ENCODE measurements around the gene SMYD3.

DNA sequence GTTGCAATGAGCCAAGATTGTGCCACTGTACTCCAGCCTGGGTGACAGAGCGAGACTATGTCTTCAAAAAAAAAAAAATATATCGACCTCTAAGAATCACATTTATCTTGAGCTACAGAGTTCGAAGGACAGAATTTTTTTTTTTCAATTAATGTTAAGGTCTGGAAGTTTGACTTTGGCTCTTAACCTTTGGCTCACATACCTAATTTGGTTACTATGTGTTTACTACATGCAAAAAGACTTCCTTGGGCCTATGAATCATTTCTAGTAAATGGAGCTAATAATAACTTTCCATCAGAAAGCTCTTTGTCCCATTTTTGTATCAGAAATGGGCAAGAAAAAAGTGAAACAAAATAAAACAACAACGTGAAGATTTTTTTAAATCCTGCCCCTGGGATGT is 351.2 kb downstream of the SMYD3 start:
- no peak for TF ChIP-seq POLR2AphosphoS5 (IDR thresholded peaks at IDR 0.05; ENCODE audit: low read depth, low read length)
- no peak for TF ChIP-seq FOXP2 (optimal IDR thresholded peaks at IDR 0.05; ENCODE audit: borderline replicate concordance, extremely low read depth, extremely low read length, insufficient read depth)
